Choroid plexus epithelial cell (primary cell): ENCODE data around the gene LMF1.
A peak's percentile ranks its signal among the peaks of the same experiment; 100 is the strongest.

Experiments
- DNase-seq: peaks from one replicate; pipeline ENCODE4 v3.0.0-alpha.2; 2010; ENCODE audit warnings: low read depth
- H3K4me3 ChIP-seq: 2 replicates; pipeline ENCODE4 v1.5.1; 2011; ENCODE audit warnings: low read depth, mild to moderate bottlenecking, control low read depth, low read length, moderate library complexity
- CTCF ChIP-seq: conservative IDR thresholded peaks from 2 replicates; pipeline ENCODE4 v1.5.1; 2011; ENCODE audit warnings: low read depth, mild to moderate bottlenecking, control low read depth, inconsistent platforms, low read length, moderate library complexity

The LMF1 gene

GRCh38 chr16:921321-921905, 49.4 kb downstream of the LMF1 start:
- H3K4me3 ChIP-seq: no peak overlapping the region
- DNase-seq: no peak
- TF ChIP-seq CTCF: no peak

GRCh38 chr16:920717-921116, 50.1 kb downstream of the LMF1 start:
- H3K4me3 ChIP-seq: no peak overlapping the region
- peak; percentile 47 for DNase-seq
- no peak for TF ChIP-seq CTCF

- peak; percentile 75 for DNase-seq
- no peak overlapping the region for H3K4me3 ChIP-seq
- no peak for TF ChIP-seq CTCF
These were observed 50.6 kb downstream of the LMF1 start for GRCh38 chr16:920051-920681.

- DNase-seq: no peak
- no peak for TF ChIP-seq CTCF
- H3K4me3 ChIP-seq: no peak overlapping the region
These were observed 51.1 kb downstream of the LMF1 start for GRCh38 chr16:919658-920050.

- H3K4me3 ChIP-seq: no peak overlapping the region
- TF ChIP-seq CTCF: no peak
- DNase-seq: no peak
These were observed 51.8 kb downstream of the LMF1 start for GRCh38 chr16:918741-919657.

- no peak for TF ChIP-seq CTCF
- no peak overlapping the region for H3K4me3 ChIP-seq
These were observed 52.7 kb downstream of the LMF1 start for GRCh38 chr16:918068-918467.

More at GRCh38 chr16:918068-918467, 52.7 kb downstream of the LMF1 start:
- DNase-seq: peak; percentile 75
